ENCODE results near the gene IQCE.

Gene IQCE

GRCh38 chr7:2622869-2623697, 64.3 kb downstream of the IQCE start:
- no peak overlapping the region for H3K4me3 ChIP-seq (ENCODE audit: low read length)
- TF ChIP-seq ZNF274 (IDR thresholded peaks at IDR 0.05; ENCODE audit: low read depth, low read length): no peak

- no peak for TF ChIP-seq ZNF274 (IDR thresholded peaks at IDR 0.05; ENCODE audit: low read depth, low read length)
- no peak overlapping the region for H3K4me3 ChIP-seq (ENCODE audit: low read length)
These were observed 64.9 kb downstream of the IQCE start for GRCh38 chr7:2623698-2624014.

- H3K4me3 ChIP-seq (ENCODE audit: low read length): no peak overlapping the region
- no peak for TF ChIP-seq ZNF274 (IDR thresholded peaks at IDR 0.05; ENCODE audit: low read depth, low read length)
These were observed 65.6 kb downstream of the IQCE start for GRCh38 chr7:2624293-2624886.

- H3K4me3 ChIP-seq (ENCODE audit: low read length): no peak overlapping the region
- no peak for TF ChIP-seq ZNF274 (IDR thresholded peaks at IDR 0.05; ENCODE audit: low read depth, low read length)
These were observed 67.8 kb downstream of the IQCE start for GRCh38 chr7:2626498-2627117.

- H3K4me3 ChIP-seq (ENCODE audit: low read length): no peak overlapping the region
- no peak for TF ChIP-seq ZNF274 (IDR thresholded peaks at IDR 0.05; ENCODE audit: low read depth, low read length)
These were observed 68.7 kb downstream of the IQCE start for GRCh38 chr7:2627258-2628129.

GRCh38 chr7:2628130-2628482, 69.3 kb downstream of the IQCE start:
- no peak for TF ChIP-seq ZNF274 (IDR thresholded peaks at IDR 0.05; ENCODE audit: low read depth, low read length)
- no peak overlapping the region for H3K4me3 ChIP-seq (ENCODE audit: low read length)

GRCh38 chr7:2628891-2629290, 70.1 kb downstream of the IQCE start:
- no peak overlapping the region for H3K4me3 ChIP-seq (ENCODE audit: low read length)
- TF ChIP-seq ZNF274 (IDR thresholded peaks at IDR 0.05; ENCODE audit: low read depth, low read length): no peak

GRCh38 chr7:2629746-2630681, 71.2 kb downstream of the IQCE start:
- no peak overlapping the region for H3K4me3 ChIP-seq (ENCODE audit: low read length)
- TF ChIP-seq ZNF274 (IDR thresholded peaks at IDR 0.05; ENCODE audit: low read depth, low read length): no peak

- peak within 1 kb of the TSS; percentile 88 for H3K4me3 ChIP-seq (ENCODE audit: low read length)
- no peak for TF ChIP-seq ZNF274 (IDR thresholded peaks at IDR 0.05; ENCODE audit: low read depth, low read length)
These were observed 73.4 kb downstream of the IQCE start, which contains the start of gene TTYH3 for GRCh38 chr7:2631946-2632732. Gene TTYH3, plus strand, starts transcription at chr7:2631986. Its CDS starts 170 bp downstream, at chr7:2632156.

GRCh38 chr7:2632733-2633537, 74.2 kb downstream of the IQCE start:
- no peak for TF ChIP-seq ZNF274 (IDR thresholded peaks at IDR 0.05; ENCODE audit: low read depth, low read length)
- peak overlapping the region; percentile 88 for H3K4me3 ChIP-seq (ENCODE audit: low read length)

- H3K4me3 ChIP-seq (ENCODE audit: low read length): peak overlapping the region; percentile 88
- TF ChIP-seq ZNF274 (IDR thresholded peaks at IDR 0.05; ENCODE audit: low read depth, low read length): no peak
These were observed 74.9 kb downstream of the IQCE start for GRCh38 chr7:2633538-2634266.

Data from GM08714 (cell line).